OCI-LY7 (cell line): ENCODE results near the gene CRYBG3. TPM values are rescaled to one million over a fixed set of nuclear protein-coding genes. Genes with fewer than 3 reads are reported as not detected.

Source experiments
- BruUV-seq: library from RNA; stranded (reverse); fragments of 400-500 nt; replicated peaks from 2 replicates; lab custom pipeline; 2021; lab: Mats Ljungman, UMichigan
- CTCF ChIA-PET: fragments of 300-600 bp; sonication (Branson Sonifier 250); formaldehyde crosslinking; loops from one replicate; lab custom pipeline; 2022; ENCODE audit warnings: antibody characterized with exemption; ENCODE audit not compliant: unreplicated experiment; lab: Charles Lee
- POLR2A ChIA-PET: fragments of 300-600 bp; sonication (Branson Sonifier 250); formaldehyde crosslinking; loops from one replicate; lab custom pipeline; 2022; ENCODE audit warnings: antibody characterized with exemption; lab: Charles Lee
- DNase-seq: peaks from one replicate; pipeline ENCODE4 v3.0.0-alpha.2; 2015; ENCODE audit warnings: low spot score
- H2AFZ ChIP-seq: fragments of 200-600 bp; sonication (generic), shearing (Covaris generic); 2 replicates; pipeline ENCODE4 v1.6.1; 2014; ENCODE audit warnings: mild to moderate bottlenecking, antibody characterized with exemption, low read length, moderate library complexity
- H3K27ac ChIP-seq: fragments of 200-600 bp; sonication (generic); 2 replicates; pipeline ENCODE4 v1.5.1; 2014; ENCODE audit warnings: mixed run types, low read depth, mild to moderate bottlenecking, moderate library complexity, low read length, inconsistent platforms; ENCODE audit not compliant: poor library complexity, severe bottlenecking
- H3K36me3 ChIP-seq: fragments of 200-600 bp; sonication (generic); 2 replicates; pipeline ENCODE4 v1.6.1; 2014; ENCODE audit warnings: mild to moderate bottlenecking, antibody characterized with exemption, low read length, moderate library complexity, mixed read lengths; ENCODE audit not compliant: insufficient read depth
- H3K4me1 ChIP-seq: fragments of 200-600 bp; sonication (generic); 2 replicates; pipeline ENCODE4 v1.5.1; 2014; ENCODE audit warnings: mild to moderate bottlenecking, low read length; ENCODE audit not compliant: insufficient read depth, poor library complexity, severe bottlenecking
- H3K4me2 ChIP-seq: fragments of 200-600 bp; sonication (generic); 2 replicates; pipeline ENCODE4 v1.6.1; 2014; ENCODE audit warnings: mild to moderate bottlenecking, low read length
- H3K4me3 ChIP-seq: fragments of 200-600 bp; sonication (generic); 2 replicates; pipeline ENCODE4 v1.5.1; 2014; ENCODE audit warnings: mild to moderate bottlenecking, low read depth, low read length; ENCODE audit not compliant: poor library complexity, severe bottlenecking
- H3K79me2 ChIP-seq: fragments of 200-600 bp; sonication (generic); 2 replicates; pipeline ENCODE4 v1.6.1; 2016; ENCODE audit warnings: low read depth, mild to moderate bottlenecking, low read length, moderate library complexity, mixed read lengths; ENCODE audit not compliant: insufficient read depth
- H3K9me2 ChIP-seq: fragments of 200-600 bp; sonication (generic); 2 replicates; pipeline ENCODE4 v1.6.1; 2016; ENCODE audit warnings: mild to moderate bottlenecking, low read length, mixed read lengths; ENCODE audit not compliant: insufficient read depth
- H3K9me3 ChIP-seq: fragments of 200-600 bp; sonication (generic); 2 replicates; pipeline ENCODE4 v1.6.1; 2014; ENCODE audit warnings: mild to moderate bottlenecking, mixed run types, low read length, mixed read lengths
- H4K20me1 ChIP-seq: fragments of 200-600 bp; sonication (generic); 2 replicates; pipeline ENCODE4 v1.6.1; 2014; ENCODE audit warnings: mild to moderate bottlenecking, antibody characterized with exemption, low read length, moderate library complexity, mixed read lengths; ENCODE audit not compliant: insufficient read depth
- EZH2phosphoT487 ChIP-seq: fragments of 200-600 bp; sonication (generic); IDR thresholded peaks from 2 replicates; pipeline ENCODE4 v1.6.1; 2018; ENCODE audit warnings: low read depth, borderline replicate concordance, mild to moderate bottlenecking, mixed run types, antibody characterized with exemption, low read length, moderate library complexity, mixed read lengths
- intact Hi-C: fragments of 100-400 bp; cut with micrococcal nuclease; formaldehyde crosslinking; loops from one replicate; pipeline ENCODE4 v1.10.0; 2022; ENCODE audit not compliant: unreplicated experiment
- total RNA-seq, 2 experiments: library from RNA; depleted of rRNA in 1 of 2; stranded (reverse); fragments of >200 nt in 1 of 2; shearing (Covaris generic) in 1 of 2; gene quantifications; 2 replicates each; pipeline ENCODE4 v1.2.3, GENCODE V29; 2014 to 2022
- TF ChIP-seq, protein P1 (sequence below): fragments of 200-600 bp; sonication (generic); conservative IDR thresholded peaks from 2 replicates; pipeline ENCODE4 v1.5.1; 2014; ENCODE audit warnings: mild to moderate bottlenecking, antibody characterized with exemption, low read length, moderate library complexity, mixed read lengths

CRYBG3 gene
- total RNA-seq, 2 experiments from 2014 or later = 0.22 to 0.46 TPM

DNA sequence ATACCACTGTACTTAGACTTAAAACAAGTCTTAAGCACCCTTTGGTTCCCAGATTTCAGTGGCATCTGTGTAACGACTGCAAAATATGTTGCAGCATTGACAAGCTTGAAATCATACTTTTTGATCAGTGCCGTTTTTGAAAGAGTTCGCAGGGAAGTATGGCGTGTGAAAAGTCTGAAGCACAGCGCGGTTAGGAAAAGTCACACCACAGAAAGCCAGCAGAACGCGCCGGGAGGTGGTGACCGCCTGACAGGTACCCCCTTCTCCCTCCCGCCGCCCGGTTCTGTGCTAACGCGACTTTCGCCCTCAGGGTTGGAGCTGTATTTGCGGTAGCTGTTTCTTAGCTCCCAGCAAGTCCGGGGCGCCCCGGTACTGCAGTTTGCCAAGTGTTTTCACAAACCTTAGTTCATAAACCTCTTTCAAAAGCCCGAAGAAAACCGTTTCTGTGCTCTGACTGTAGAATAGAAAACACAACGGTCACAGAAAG is 481 bp upstream of the CRYBG3 start:
- TF ChIP-seq, protein P1, sequence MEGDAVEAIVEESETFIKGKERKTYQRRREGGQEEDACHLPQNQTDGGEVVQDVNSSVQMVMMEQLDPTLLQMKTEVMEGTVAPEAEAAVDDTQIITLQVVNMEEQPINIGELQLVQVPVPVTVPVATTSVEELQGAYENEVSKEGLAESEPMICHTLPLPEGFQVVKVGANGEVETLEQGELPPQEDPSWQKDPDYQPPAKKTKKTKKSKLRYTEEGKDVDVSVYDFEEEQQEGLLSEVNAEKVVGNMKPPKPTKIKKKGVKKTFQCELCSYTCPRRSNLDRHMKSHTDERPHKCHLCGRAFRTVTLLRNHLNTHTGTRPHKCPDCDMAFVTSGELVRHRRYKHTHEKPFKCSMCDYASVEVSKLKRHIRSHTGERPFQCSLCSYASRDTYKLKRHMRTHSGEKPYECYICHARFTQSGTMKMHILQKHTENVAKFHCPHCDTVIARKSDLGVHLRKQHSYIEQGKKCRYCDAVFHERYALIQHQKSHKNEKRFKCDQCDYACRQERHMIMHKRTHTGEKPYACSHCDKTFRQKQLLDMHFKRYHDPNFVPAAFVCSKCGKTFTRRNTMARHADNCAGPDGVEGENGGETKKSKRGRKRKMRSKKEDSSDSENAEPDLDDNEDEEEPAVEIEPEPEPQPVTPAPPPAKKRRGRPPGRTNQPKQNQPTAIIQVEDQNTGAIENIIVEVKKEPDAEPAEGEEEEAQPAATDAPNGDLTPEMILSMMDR = no peak
- TF ChIP-seq EZH2phosphoT487 = no peak; the same call in 1 of the 2 replicates
- Histone ChIP-seq H3K9me3 (no peaks in the 10 kb centered on the region), H3K4me2 (peak overlapping the region; percentile 94), H4K20me1 (no peaks in the 10 kb centered on the region), H3K79me2 (no peaks in the 10 kb centered on the region), H3K27ac (no peak overlapping the region), H3K4me1 (peaks cover 7% of the 10 kb centered on the region), H2AFZ (peak overlapping the region; percentile 97), H3K9me2 (no peaks in the 10 kb centered on the region), H3K4me3 (peak overlapping the region; percentile 67), H3K36me3 (no peaks in the 10 kb centered on the region)
- ChIA-PET CTCF (no interaction called here), POLR2A (no interaction called here)
- intact Hi-C loops = no loop called here
- BruUV-seq = no TSS peak
- no peak for DNase-seq

DNA sequence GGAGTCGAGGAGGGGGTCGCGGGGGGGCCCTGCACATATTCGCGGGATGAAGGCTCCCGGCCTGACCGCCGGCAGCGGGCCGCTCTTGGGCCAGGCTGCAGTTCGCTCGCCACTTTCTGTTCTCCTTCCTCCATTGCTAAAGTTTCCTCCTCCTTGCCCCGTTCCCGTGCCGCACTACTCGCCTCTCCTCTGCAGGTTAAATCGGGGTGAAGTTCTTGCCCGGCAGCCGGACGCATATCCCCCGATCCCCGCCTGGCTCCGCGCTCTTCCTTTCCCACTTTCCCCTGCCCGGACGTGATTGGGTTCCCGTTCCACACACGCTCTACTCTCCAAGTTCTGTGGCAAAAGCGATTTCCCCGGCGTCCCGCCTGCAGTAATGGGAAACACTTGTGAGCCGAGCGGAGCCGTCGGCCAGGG is 556 bp downstream of the CRYBG3 start:
- POLR2A ChIA-PET = no interaction called here
- CTCF ChIA-PET = no interaction called here
- no peaks in the 10 kb centered on the region for H3K9me3 ChIP-seq
- intact Hi-C loops = no loop called here
- no peaks in the 10 kb centered on the region for H3K9me2 ChIP-seq
- H4K20me1 ChIP-seq = no peaks in the 10 kb centered on the region
- DNase-seq = no peak
- H3K4me2 ChIP-seq = peak overlapping the region; percentile 94
- no peaks in the 10 kb centered on the region for H3K79me2 ChIP-seq
- peaks cover 7% of the 10 kb centered on the region for H3K4me1 ChIP-seq
- H3K4me3 ChIP-seq = peak overlapping the region; percentile 67
- BruUV-seq = no TSS peak
- no peaks in the 10 kb centered on the region for H3K36me3 ChIP-seq
- H2AFZ ChIP-seq = peak overlapping the region; percentile 97; the same call in 1 of the 2 replicates
- TF ChIP-seq, protein P1 = no peak
- no peak for TF ChIP-seq EZH2phosphoT487
- no peak overlapping the region for H3K27ac ChIP-seq

DNA sequence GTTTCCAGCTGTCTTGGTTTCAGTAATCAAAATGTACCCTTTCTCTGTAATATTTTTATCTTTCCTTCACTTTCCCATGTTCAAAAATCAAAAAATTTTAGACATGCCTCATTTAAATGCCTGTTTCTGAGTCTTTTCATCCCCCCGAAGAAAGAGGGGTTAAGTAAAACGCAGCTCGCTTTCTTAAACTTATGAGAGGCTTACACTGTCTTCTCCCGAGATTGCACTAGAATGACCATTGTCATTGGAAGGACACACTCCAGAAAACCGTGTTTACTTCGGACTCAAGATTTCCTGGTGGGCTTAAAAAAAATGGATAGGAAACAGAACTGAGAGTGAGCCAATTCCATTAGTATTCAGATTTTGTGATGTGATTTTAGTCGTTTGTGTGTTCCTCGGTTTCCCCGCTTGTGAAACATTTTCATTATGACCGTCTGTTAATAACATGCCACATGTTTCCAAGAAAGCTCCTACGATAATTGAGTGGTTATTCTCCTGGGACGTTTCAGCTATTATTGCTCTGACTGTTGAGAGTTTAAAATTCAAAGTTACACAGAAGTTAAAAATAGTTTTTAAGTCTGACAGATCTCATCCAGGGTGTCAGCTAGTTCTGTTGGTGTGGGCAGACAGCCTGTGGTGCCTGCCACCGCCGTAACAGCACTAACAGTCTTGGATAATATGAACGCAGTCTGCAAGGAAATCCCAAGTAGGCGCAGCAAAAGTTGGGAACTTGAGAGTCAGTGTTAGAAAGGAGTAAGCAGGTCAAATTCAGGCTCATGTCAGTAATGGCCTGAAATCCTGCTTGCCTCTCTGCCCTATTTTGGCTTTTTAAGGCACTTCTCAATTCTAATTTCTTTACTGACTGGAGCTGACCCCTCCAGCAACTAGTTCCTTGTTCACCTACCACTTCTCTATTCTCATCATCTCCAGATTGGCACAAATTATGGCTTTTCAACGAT is 1.5 kb downstream of the CRYBG3 start:
- Histone ChIP-seq H3K79me2 (no peaks in the 10 kb centered on the region), H4K20me1 (no peaks in the 10 kb centered on the region), H3K9me3 (no peaks in the 10 kb centered on the region), H3K4me1 (peaks cover 7% of the 10 kb centered on the region), H3K36me3 (no peaks in the 10 kb centered on the region), H3K4me2 (no peak overlapping the region), H3K9me2 (no peaks in the 10 kb centered on the region), H3K4me3 (no peak overlapping the region), H2AFZ (no peak overlapping the region), H3K27ac (no peak overlapping the region)
- ChIA-PET CTCF (no interaction called here), POLR2A (interaction anchor here (1.0 kb wide), 1 partner anchor 180 kb away, joined by 3 read pairs; no protein-coding TSS in a partner anchor)
- TF ChIP-seq, protein P1 = no peak
- TF ChIP-seq EZH2phosphoT487 = no peak
- intact Hi-C loops = no loop called here
- BruUV-seq = no TSS peak
- DNase-seq = no peak
